Mononuclear cell (primary cell): ENCODE results near the gene ANO2. TPM values are rescaled to one million over a fixed set of nuclear protein-coding genes. Genes with fewer than 3 reads are reported as not detected.

Experiments used
- H3K27me3 ChIP-seq: 2 replicates; pipeline ENCODE4 v1.6.0; 2011; ENCODE audit warnings: low read length, control low read depth; ENCODE audit not compliant: insufficient read depth
- H3K4me1 ChIP-seq: 2 replicates; pipeline ENCODE4 v1.5.1; 2011; ENCODE audit warnings: mild to moderate bottlenecking, low read length, control low read depth; ENCODE audit not compliant: insufficient read depth
- H3K4me3 ChIP-seq: 2 replicates; pipeline ENCODE4 v1.5.1; 2011; ENCODE audit warnings: mild to moderate bottlenecking, low read length, moderate library complexity
- H3K9me3 ChIP-seq: 2 replicates; pipeline ENCODE4 v1.5.1; 2011; ENCODE audit warnings: low read depth, mild to moderate bottlenecking, control low read depth, low read length
- total RNA-seq: library from RNA; depleted of rRNA; stranded (reverse); fragments of >200 nt; gene quantifications from one replicate; pipeline ENCODE4 v1.2.3, GENCODE V29; 2012

Gene ANO2
- total RNA-seq, 1 donor: 0.31 TPM

GRCh38 chr12:5969974-5970690, 25.1 kb upstream of the ANO2 start:
- no peaks in the 10 kb centered on the region for H3K9me3 ChIP-seq
- H3K4me3 ChIP-seq: no peak overlapping the region
- no peaks in the 10 kb centered on the region for H3K27me3 ChIP-seq
- no peaks in the 10 kb centered on the region for H3K4me1 ChIP-seq

GRCh38 chr12:5969156-5969973, 24.3 kb upstream of the ANO2 start:
- Histone ChIP-seq H3K9me3 (no peaks in the 10 kb centered on the region), H3K4me3 (no peak overlapping the region), H3K4me1 (no peaks in the 10 kb centered on the region), H3K27me3 (no peaks in the 10 kb centered on the region)

GRCh38 chr12:5967645-5968415, 22.8 kb upstream of the ANO2 start:
- Histone ChIP-seq H3K9me3 (no peaks in the 10 kb centered on the region), H3K27me3 (no peaks in the 10 kb centered on the region), H3K4me1 (no peaks in the 10 kb centered on the region), H3K4me3 (no peak overlapping the region)

GRCh38 chr12:5966486-5967095, 21.5 kb upstream of the ANO2 start:
- Histone ChIP-seq H3K4me3 (no peak overlapping the region), H3K27me3 (no peaks in the 10 kb centered on the region)

GRCh38 chr12:5965950-5966383, 20.9 kb upstream of the ANO2 start:
- Histone ChIP-seq H3K27me3 (no peaks in the 10 kb centered on the region), H3K4me1 (no peaks in the 10 kb centered on the region), H3K9me3 (no peaks in the 10 kb centered on the region), H3K4me3 (no peak overlapping the region)

More at GRCh38 chr12:5966486-5967095, 21.5 kb upstream of the ANO2 start:
- Histone ChIP-seq H3K4me1 (no peaks in the 10 kb centered on the region), H3K9me3 (no peaks in the 10 kb centered on the region)

GRCh38 chr12:5964913-5965900, 20.1 kb upstream of the ANO2 start:
- no peaks in the 10 kb centered on the region for H3K4me1 ChIP-seq
- H3K4me3 ChIP-seq: no peak overlapping the region
- no peaks in the 10 kb centered on the region for H3K27me3 ChIP-seq

GRCh38 chr12:5963515-5963914, 18.5 kb upstream of the ANO2 start:
- no peaks in the 10 kb centered on the region for H3K9me3 ChIP-seq
- H3K27me3 ChIP-seq: no peaks in the 10 kb centered on the region
- no peaks in the 10 kb centered on the region for H3K4me1 ChIP-seq
- H3K4me3 ChIP-seq: no peak overlapping the region

More at GRCh38 chr12:5964913-5965900, 20.1 kb upstream of the ANO2 start:
- no peaks in the 10 kb centered on the region for H3K9me3 ChIP-seq

- H3K4me1 ChIP-seq: no peaks in the 10 kb centered on the region
- H3K9me3 ChIP-seq: no peaks in the 10 kb centered on the region
- H3K27me3 ChIP-seq: peaks cover 3% of the 10 kb centered on the region
- no peak overlapping the region for H3K4me3 ChIP-seq
Observed at GRCh38 chr12:5960783-5961182, 15.7 kb upstream of the ANO2 start.

- Histone ChIP-seq H3K27me3 (peaks cover 3% of the 10 kb centered on the region), H3K9me3 (no peaks in the 10 kb centered on the region), H3K4me1 (no peaks in the 10 kb centered on the region), H3K4me3 (no peak overlapping the region)
Observed at GRCh38 chr12:5956987-5957386, 11.9 kb upstream of the ANO2 start.

- no peaks in the 10 kb centered on the region for H3K4me1 ChIP-seq
- no peak overlapping the region for H3K4me3 ChIP-seq
- H3K27me3 ChIP-seq: peaks cover 3% of the 10 kb centered on the region
- no peaks in the 10 kb centered on the region for H3K9me3 ChIP-seq
Observed at GRCh38 chr12:5954661-5955060, 9.6 kb upstream of the ANO2 start.

GRCh38 chr12:5953835-5954586, 9.0 kb upstream of the ANO2 start:
- Histone ChIP-seq H3K9me3 (no peaks in the 10 kb centered on the region), H3K27me3 (peaks cover 3% of the 10 kb centered on the region), H3K4me1 (no peaks in the 10 kb centered on the region), H3K4me3 (no peak overlapping the region)

- Histone ChIP-seq H3K4me1 (no peaks in the 10 kb centered on the region), H3K27me3 (peaks cover 3% of the 10 kb centered on the region), H3K9me3 (no peaks in the 10 kb centered on the region), H3K4me3 (no peak overlapping the region)
Observed at GRCh38 chr12:5952031-5952430, 7.0 kb upstream of the ANO2 start.

- Histone ChIP-seq H3K9me3 (no peaks in the 10 kb centered on the region), H3K27me3 (peaks cover 34% of the 10 kb centered on the region), H3K4me1 (no peaks in the 10 kb centered on the region), H3K4me3 (no peak overlapping the region)
Observed at GRCh38 chr12:5948696-5949095, 3.6 kb upstream of the ANO2 start.
